Measurements from ENCODE around the gene FOXR1.
"Not testable (repeated sequence)": the region's sequence is repeated elsewhere in the genome, so short reads cannot be mapped to it uniquely, and the experiment has no call there.

The FOXR1 gene

DNA sequence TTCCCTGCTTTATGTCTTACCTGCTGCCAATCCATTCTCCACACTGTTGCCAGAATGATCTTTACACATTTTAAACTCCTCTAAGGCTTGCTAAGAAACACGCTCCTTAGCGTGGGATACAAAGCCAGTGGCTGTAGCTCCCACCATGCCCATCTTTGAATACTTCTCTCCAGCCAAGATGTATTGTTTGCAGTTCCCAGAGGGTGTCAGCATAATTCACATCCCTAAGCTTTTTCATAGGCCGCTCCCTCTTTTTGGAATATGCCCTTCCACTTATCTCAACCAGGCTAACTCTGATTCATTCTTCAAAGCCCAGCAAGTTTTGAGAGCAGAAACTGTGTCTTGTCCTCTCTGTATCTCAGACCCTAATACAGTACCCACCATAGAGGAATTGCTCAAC, 23.6 kb upstream of the FOXR1 start:
- no peak for DNase-seq

DNA sequence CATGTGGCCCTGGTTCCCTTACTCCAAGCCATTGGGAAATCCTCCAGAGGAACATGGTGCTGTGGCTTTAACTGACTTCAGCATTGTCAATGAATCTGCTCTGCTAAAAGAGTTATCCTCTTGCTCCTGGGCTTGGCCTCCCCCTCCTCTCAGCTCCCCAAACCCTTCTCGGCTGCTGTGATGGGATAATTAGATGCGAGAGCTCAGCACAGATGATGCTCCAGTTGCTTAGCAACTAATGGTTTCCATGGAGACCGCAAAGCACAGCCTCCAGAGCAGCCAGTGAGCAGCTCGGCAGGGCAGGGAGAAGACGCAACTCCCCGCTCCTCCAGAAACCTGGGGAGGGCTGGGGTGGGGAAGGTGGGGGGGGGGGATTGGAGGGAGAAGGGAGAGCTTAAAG, 18.3 kb upstream of the FOXR1 start:
- no peak for DNase-seq

DNA sequence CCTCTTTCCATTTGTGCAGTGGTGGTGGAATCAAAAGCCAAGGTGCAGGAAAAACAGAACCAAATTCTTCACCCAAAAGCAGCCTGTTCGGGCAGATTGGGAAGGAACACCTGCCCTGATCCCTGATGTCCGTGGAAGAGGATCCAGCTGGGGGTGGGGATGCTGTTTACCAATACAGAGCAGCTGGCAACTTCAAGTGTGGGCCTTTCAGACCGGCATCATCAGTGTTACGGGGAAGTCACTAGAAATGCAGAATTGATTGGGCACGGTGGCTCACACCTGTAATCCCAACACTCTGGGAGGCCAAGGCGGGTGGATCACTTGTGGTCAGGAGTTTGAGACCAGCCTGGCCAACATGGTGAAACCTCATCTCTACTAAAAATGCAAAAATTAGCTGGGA, 17.6 kb upstream of the FOXR1 start:
- not testable (repeated sequence) for DNase-seq

DNA sequence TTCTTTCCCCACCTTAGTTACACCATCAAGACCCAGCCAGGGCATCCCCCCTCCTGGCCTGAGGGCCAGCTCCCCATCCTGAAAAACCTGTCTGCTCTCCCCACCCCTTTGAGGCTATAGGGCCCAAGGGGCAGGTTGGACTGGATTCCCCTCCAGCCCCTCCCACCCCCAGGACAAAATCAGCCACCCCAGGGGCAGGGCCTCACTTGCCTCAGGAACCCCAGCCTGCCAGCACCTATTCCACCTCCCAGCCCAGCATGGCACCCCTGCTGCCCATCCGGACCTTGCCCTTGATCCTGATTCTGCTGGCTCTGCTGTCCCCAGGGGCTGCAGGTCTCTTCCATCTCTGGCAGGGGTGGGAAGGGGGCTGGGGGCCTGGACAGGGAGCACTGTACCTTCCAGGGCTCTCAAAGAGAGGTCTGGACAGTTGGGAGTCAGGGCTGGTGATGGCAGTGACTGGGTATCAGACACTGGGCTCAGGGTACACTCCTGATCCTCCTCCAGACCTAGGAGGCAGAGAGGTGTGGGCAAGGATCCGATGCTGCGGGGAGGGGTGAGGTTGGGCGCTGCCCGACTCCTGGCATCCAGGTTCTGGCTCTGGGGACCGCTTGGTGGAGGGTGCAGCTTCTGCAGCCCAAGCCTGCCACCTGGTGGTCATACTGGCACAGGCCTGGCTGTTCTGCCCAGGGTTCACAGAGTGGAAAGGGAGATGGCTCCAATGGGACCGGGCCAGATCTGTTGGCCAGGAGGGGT, 15.3 kb upstream of the FOXR1 start, which contains the start of gene UPK2:
Gene UPK2 (plus strand): TSS at position 205 of the 753 bp plus-strand sequence. CDS start 53 bp downstream, at position 258.
- DNase-seq, result peak; percentile 89

DNA sequence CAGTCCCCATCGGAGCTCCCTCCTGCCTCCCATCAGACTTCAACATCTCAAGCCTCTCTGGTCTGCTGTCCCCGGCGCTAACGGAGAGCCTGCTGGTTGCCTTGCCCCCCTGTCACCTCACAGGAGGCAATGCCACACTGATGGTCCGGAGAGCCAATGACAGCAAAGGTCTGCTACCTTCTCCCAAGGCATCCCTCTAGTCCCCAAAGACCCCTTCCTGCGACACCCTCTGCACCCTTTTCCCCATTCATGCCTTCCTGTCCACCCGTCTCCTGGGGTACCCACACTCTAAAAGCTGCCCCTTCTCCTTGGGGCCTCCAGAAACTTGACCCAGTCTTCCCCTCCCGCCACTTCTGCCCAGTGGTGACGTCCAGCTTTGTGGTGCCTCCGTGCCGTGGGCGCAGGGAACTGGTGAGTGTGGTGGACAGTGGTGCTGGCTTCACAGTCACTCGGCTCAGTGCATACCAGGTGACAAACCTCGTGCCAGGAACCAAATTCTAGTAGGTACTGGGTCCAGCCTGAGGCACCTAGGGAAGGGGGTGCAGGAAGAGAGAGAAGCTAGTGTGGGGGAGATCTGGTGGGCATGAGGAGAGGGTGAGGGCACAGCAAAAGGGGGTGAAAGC, 14.6 kb upstream of the FOXR1 start:
- DNase-seq, result no peak

DNA sequence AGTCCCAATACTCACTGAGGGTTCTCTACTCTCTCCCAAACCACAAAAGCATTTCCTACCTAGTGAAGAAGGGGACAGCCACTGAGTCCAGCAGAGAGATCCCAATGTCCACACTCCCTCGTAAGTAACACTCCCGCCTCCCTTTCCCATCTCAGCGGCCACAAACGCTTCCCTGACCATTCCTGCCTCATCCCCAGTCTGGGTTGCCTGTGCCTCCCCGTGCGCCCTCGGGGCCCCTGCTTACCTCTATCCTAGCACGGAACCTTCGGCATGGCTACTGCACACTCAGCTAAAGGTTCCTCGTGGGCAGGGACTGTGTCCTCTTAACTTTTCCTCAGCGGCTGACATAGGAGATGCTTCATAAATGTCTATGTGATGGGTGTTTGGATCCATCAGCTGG, 14.0 kb upstream of the FOXR1 start:
- DNase-seq, result no peak

DNA sequence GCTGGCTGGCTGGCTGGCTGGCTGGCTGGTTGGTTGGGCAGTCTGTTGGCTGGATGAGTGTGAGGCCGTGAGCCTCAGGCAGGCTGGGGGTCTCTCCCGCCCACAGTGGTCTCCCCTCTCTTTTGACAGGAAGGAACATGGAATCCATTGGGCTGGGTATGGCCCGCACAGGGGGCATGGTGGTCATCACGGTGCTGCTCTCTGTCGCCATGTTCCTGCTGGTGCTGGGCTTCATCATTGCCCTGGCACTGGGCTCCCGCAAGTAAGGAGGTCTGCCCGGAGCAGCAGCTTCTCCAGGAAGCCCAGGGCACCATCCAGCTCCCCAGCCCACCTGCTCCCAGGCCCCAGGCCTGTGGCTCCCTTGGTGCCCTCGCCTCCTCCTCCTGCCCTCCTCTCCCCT, 13.6 kb upstream of the FOXR1 start:
- DNase-seq, result no peak

DNA sequence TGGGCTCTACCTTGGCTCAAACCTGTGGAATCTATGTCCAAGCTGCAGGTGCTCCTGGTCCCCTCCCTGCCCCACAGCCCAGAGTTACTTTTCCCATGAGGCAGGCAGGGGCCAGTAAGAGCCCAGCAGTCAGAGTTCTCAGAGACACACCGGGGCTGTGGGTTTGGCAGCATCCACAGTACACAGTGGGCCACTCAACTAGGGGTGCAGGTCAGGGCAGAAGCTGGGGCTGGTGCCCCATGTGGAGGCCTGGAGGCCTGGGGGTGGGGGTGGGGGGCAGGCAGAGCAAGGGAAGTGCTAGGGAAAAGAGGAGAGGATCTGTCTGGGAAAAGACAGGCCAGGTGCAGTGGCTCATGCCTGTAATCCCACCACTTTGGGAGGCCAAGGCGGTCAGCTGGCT, 13.0 kb upstream of the FOXR1 start:
- no peak for DNase-seq

DNA sequence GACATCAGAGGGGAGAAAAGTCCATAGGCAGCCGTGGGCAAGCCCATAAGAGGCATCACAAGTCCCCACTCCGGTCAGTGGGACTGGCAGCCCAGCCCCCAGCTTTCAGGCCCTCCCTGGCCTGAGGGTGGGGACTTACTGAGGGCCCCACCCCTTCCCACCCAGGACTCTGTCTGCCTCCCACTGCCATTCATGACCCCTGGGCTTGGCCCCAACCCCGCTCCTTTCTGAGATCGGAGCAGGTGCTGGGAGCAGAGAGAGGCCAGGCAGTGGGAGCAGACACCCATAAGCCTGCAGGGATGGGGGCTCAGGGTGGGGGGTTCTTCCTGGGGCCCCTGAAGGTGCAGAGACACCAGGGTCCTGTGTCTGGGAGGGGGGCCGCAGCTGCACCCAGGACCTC, 10.4 kb upstream of the FOXR1 start:
- DNase-seq, result no peak

DNA sequence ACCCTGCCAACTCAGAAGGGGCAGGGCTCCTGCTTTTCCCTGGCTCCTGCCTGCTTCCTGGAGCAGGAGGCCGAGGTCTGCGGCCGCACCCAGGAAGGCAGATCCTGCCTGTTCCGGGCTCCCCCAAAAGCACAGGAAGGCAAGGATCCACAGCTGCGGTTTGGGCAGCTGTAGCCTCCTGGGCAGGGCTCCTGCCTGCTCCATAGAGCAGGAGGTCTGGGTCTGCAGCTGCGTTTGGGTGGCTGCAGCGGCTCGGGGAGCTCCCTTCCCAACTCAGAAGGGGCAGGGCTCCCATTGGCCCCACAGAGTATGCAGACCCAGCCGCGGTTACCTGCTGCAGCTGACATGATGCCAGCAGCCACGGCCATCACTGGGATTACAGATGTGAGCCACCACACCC, 10.0 kb upstream of the FOXR1 start:
- no peak for DNase-seq

DNA sequence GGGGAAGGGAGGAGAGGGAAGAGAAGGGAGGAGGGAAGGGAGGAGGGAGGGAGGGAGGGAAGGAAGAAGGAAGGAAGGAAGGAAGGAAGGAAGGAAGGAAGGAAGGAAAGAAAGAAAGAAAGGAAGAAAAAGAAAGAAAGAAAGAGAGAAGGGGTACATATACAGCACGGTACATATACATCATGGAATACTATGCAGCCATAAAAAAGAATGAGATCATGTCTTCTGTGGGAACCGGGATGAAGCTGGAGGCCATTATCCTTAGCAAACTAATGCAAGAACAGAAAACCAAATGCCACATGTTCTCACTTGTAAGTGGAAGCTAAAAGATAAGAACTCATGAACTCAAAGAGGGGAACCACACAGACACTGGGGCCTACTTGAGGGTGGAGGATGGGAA, 2.1 kb upstream of the FOXR1 start:
- DNase-seq, result not testable (repeated sequence)

DNA sequence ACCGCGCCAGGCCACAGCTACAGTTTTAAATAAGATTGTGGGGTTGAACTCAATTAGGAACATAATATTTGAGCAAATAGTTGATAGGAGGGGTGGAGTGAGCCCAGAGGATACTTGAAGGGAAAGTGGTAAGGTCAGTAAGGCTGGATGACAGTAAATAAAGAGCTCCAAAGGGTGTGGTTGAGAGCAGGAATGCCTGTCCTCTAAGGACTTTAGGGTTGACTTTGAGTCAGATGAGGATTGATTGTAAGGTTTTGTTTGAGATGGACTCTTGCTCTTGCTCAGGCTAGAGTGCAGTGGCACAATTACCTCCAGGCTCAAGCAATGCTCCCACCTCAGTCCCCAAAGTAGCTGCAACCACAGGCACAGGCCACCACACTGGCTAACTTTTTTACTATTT, 2.4 kb downstream of the FOXR1 start:
- DNase-seq, result no peak

DNA sequence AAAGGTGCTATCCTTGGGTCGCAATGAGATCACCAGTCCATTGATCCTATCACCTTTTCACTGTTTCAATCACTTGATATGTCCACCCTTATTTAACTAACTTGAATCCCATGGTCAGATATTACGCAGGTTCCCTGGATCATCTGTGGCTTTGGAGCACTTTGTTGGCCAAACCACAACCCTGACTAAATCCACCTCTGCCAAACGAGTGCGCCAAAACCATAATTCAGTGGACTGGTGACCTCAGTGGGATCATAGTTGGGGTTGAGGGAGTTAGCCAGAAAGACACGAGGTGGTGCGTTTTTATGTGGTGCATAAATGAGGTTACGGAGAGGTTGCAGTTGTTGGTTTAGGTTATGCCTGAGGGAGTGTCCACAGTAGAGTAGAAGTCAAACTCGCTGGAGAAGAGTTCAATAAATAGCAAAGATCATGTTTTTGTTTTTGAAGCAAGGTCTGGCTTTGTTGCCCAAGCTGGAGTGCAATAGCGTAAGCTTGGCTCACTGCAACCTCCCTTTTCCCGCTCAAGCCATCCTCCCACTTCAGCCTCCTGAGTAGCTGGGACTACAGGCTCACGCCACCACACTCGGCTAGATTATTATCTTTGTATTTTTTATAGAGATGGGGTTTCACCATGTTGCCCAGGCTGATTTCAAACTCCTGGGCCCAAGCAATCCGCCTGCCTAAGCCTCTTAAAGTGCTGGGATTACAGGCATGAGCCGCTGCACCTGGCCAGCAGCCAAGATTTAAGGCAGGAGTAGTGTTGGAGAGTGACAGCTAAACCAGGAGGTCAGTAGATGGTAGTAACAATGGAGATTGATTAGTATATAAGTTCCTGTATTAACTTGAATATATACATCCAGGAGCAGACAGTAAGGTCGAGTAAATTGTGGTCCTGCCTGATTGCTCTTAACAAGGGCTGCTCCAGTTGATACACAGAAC, 4.5 kb downstream of the FOXR1 start:
- DNase-seq, result no peak

DNA sequence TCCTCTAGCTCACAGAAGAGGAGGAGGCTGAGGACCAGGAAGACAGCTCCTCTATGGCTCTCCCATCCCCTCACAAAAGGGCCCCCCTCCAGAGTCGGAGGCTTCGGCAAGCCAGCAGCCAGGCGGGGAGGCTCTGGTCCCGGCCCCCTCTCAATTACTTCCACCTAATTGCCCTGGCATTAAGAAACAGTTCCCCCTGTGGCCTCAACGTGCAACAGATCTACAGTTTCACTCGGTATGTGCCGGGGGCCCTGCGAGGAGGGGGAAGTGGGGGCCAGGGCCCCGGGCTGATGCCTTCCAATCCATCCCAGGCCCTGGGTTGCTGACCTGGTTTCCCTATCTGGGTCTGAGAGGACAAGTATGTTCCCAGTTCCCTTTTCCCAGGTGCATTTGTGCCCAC, 7.9 kb downstream of the FOXR1 start:
- DNase-seq, result no peak

DNA sequence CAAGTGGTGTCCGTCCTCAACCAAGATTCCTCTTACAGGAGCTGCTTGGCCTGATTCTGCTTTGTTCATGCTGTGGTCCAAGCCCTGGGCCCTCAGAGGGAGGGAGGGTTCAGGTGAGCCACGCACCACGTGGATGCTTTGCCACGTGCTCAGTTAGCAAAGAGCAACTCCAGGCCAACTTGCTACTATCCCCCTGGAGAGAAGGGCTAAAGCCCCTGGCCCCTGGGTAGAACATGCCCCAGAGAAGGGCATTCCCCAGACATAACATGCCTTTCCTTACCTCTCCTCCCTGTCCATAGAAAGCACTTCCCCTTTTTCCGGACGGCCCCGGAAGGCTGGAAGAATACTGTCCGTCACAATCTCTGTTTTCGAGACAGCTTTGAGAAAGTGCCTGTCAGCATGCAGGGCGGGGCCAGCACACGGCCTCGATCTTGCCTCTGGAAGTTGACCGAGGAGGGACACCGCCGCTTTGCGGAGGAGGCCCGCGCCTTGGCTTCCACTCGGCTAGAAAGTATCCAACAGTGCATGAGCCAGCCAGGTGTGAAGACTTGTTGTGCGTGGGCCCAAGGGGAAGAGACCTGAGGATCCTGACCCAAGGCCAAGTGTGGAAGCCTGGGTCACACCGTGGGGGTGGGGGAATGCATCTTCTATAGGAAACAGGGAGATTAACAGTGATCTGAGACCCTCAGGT, 8.8 kb downstream of the FOXR1 start:
- DNase-seq, result no peak

DNA sequence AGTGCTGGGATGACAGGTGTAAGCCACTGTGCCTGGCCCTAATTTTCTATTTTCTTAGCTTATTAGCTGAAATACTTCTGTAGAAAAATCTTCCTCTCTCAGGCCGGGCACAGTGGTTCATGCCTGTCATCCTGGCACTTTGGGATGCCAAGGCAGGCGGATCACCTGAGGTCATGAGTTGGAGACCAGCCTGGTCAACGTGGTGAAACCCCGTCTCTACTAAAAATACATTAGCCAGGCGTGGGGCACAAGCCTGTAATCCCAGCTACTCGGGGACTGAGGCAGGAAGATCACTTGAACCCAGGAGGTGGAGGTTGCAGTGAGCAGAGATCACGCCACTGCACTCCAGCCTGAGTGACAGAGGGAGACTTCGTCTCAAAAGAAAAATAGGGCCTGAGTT, 12.8 kb downstream of the FOXR1 start:
- DNase-seq, result not testable (repeated sequence)

DNA sequence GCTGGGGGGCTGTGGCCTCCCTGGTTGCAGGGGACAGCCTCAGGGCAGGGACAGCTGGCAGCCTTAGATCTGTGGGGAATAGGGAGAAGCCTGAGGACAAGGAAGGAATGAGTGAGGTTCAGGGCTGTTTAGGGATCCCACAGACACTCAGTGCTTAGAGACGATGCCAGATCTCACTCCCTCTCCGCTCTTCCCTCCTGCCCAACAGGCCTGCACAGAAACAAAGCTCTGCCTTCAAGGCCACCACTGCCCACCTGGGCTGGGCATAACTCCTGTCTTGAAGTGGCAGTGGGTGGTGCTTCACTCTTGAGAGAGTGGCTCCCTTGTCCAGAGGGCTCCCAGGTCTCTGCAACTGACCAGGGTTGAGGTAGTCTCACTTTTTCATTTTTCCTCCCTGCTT, 13.3 kb downstream of the FOXR1 start:
- no peak for DNase-seq

DNA sequence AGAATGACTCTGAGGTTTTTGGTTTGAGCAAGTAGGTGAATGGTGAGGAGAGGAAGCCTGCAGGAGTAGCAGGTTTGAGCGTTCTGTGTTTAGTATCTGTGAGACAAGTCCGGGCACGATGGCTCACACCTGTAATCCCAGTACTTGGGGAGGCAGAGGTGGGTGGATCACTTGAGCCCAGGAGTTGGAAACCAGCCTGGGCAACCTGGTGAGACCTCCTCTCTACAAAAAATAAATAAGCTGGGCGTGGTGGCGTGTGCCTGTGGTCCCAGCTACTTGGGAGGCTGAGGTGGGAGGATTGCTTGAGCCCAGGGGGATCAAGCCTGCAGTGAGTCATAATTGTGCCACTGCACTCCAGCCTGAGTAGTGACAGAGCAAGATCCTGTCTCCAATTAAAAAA, 16.7 kb downstream of the FOXR1 start:
- no peak for DNase-seq

DNA sequence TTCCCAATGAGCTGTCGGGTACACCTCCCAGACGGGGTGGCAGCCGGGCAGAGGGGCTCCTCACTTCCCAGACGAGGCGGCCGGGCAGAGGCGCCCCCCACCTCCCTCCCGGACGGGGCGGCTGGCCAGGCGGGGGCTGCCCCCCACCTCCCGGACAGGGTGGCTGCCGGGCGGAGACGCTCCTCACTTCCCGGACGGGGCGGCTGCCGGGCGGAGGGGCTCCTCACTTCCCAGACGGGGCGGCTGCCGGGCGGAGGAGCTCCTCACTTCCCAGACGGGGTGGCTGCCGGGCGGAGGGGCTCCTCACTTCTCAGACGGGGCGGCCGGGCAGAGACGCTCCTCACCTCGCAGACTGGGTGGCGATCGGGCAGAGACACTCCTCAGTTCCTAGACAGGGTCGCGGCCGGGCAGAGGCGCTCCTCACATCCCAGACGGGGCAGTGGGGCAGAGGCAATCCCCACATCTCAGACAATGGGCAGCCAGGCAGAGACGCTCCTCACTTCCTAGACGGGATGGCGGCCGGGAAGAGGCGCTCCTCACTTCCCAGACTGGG, 20.0 kb downstream of the FOXR1 start:
- DNase-seq, result not testable (repeated sequence)

DNA sequence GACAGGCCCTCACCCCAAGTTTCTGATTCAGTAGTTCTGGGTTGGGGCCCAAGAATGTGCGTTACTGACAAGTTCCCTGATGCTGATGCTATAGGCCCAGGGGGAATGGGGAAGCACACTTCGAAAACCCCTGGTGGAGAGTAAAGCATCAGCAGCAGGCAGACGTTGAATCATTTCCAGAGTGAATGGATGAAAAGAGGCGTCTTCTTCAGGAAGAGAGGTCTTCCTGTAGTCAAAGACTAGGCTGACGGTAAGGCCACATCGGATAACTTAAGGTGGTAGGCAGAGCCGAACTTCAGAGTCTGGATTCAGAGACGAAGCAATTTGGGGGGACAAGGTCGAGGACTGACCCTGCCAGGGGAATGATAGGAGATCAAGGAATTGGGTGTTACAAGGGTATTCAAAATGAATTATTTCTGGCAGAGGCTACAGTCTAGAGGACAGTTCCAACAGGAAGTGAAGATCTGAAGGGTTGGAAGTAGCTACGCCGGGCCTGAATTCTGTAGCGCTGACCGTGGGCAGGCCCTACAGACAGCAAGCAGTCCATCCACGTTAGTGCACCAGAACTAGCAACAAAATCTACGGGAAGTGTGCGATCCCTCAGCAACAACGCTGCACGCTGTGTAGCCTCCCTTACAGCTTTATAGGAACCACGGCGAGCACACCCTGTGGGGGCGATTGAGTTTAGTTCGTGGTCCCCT, 25.5 kb downstream of the FOXR1 start:
- peak; percentile 50 for DNase-seq

DNA sequence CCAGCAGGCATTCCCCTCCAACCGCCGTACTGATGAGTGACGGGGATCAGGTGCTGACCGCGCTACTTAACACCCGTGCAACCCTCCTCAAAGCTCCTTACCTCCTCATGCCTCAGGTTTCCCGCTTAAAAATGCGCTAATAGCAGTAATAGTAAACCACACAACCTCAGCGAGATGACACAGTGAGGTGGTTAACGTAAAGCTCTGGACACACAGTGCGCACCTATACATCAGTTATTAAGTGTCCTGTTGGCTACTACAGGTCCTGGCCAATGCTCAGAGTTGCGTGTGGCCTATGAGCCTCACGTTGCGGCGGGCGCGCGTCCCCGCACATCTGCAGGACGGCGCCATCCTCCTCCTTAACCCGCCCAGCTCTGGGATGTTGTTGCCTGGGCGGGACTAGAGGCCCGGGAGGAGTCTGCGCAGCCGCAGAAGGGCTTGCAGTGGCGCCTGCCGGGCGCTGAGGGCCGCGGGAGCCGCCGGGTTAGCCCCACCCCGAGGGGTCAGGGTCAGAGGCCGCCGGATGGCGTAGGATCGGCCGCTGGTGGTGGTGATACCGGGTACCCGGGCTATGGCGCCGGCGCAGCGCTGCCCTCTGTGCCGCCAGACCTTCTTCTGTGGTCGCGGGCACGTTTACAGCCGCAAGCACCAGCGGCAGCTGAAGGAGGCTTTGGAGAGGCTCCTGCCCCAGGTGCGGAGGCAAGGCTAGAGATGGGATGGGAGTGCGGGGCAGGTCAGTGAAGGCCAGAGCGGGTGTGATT, 26.2 kb downstream of the FOXR1 start, which contains the start of gene CENATAC:
Gene CENATAC (plus strand): TSS at position 512 of the 761 bp plus-strand sequence. CDS start 60 bp downstream, at position 572.
- DNase-seq, result peak; percentile 96
